GM12892 (cell line): Measurements from ENCODE around the gene BPIFB4.

ENCODE experiments used
- POLR2A ChIP-seq: IDR thresholded peaks from 2 replicates; pipeline ENCODE4 v1.6.1; 2011; ENCODE audit warnings: low read depth, low read length, control low read depth
- POLR2AphosphoS5 ChIP-seq: IDR thresholded peaks from 2 replicates; pipeline ENCODE4 v1.6.1; 2011; ENCODE audit warnings: low read depth, low read length, control low read depth
- TAF1 ChIP-seq: IDR thresholded peaks from 2 replicates; pipeline ENCODE4 v1.6.1; 2011; ENCODE audit warnings: low read depth, mild to moderate bottlenecking, control low read depth, low read length, borderline replicate concordance

- TF ChIP-seq POLR2A (no peak), POLR2AphosphoS5 (no peak), TAF1 (no peak)
Measured at GRCh38 chr20:33067806-33068205, 11.6 kb upstream of the BPIFB4 start.
